Neural cell (in vitro differentiated cells): ENCODE results near the gene FAM241A.

Source experiments
- CTCF ChIP-seq: fragments of 450-650 bp; IDR thresholded peaks from 2 replicates; pipeline ENCODE4 v1.5.1; 2014; ENCODE audit warnings: antibody characterized with exemption, mild to moderate bottlenecking, moderate library complexity; ENCODE audit not compliant: poor library complexity, severe bottlenecking
- EP300 ChIP-seq: fragments of 450-650 bp; conservative IDR thresholded peaks from 2 replicates; pipeline ENCODE4 v1.6.1; 2014; ENCODE audit warnings: antibody characterized with exemption, mild to moderate bottlenecking, moderate library complexity; ENCODE audit not compliant: poor library complexity, severe bottlenecking
- EZH2 ChIP-seq: fragments of 200-600, 300-800 bp; shearing (Covaris generic), sonication (generic); IDR thresholded peaks from 2 replicates; pipeline ENCODE4 v1.6.1; 2014; ENCODE audit warnings: antibody characterized with exemption, low read length, borderline replicate concordance, mild to moderate bottlenecking; ENCODE audit not compliant: insufficient read depth, poor library complexity, severe bottlenecking
- MXI1 ChIP-seq: fragments of 450-650 bp; conservative IDR thresholded peaks from 2 replicates; pipeline ENCODE4 v1.6.1; 2014; ENCODE audit warnings: antibody characterized with exemption, mild to moderate bottlenecking; ENCODE audit not compliant: poor library complexity, severe bottlenecking
- POLR2AphosphoS5 ChIP-seq: IDR thresholded peaks from 2 replicates; pipeline ENCODE4 v1.6.1; 2012
- RAD21 ChIP-seq: fragments of 450-650 bp; conservative IDR thresholded peaks from 2 replicates; pipeline ENCODE4 v1.6.1; 2014; ENCODE audit warnings: antibody characterized with exemption, mild to moderate bottlenecking, moderate library complexity
- REST ChIP-seq: IDR thresholded peaks from 2 replicates; pipeline ENCODE4 v1.6.1; 2012; ENCODE audit warnings: borderline replicate concordance
- SMC3 ChIP-seq: fragments of 450-650 bp; conservative IDR thresholded peaks from 2 replicates; pipeline ENCODE4 v1.6.1; 2014; ENCODE audit warnings: antibody characterized with exemption, mild to moderate bottlenecking, moderate library complexity; ENCODE audit not compliant: poor library complexity
- TAF1 ChIP-seq: IDR thresholded peaks from 2 replicates; pipeline ENCODE4 v1.6.1; 2012; ENCODE audit warnings: low read depth

DNA sequence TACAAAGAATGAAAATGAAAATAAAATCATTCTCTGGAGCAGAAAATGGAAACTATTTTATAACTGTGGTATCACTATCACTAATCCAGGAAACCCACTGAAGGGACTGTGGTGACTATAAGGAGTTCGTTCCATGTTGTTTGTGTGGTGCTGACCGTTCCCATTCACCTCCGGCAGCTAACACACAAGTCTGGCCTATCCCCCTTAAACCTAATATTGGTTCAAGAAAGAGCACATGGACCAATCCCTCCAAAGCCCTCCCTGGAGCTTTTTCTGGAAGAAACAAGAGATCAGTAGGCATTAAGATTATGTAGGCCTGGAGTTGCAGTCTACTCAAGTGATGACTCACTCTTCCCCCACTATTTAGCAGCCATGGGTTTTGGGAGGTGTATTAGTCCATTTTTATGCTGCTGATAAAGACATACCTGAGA is 25.9 kb upstream of the FAM241A start:
- TF ChIP-seq POLR2AphosphoS5: no peak
- no peak for TF ChIP-seq CTCF
- TF ChIP-seq MXI1: no peak
- no peak for TF ChIP-seq REST
- no peak for TF ChIP-seq EZH2
- no peak for TF ChIP-seq TAF1
- no peak for TF ChIP-seq RAD21
- no peak for TF ChIP-seq EP300
- TF ChIP-seq SMC3: no peak
